Activated CD4-positive, CD25-positive, alpha-beta regulatory T cell treated with anti-CD3 and anti-CD28 coated beads, Interleukin-2, amount 50 U/mL, for 16 hours (primary cell): ENCODE measurements around the gene TOP2B.

ENCODE experiments used
- DNase-seq: peaks from one replicate; pipeline ENCODE4 v3.0.0-alpha.2; 2020; ENCODE audit warnings: low read depth, low spot score

TOP2B gene

GRCh38 chr3:25557694-25558093 lies 107.0 kb downstream of the TOP2B start:
- no peak for DNase-seq

GRCh38 chr3:25556447-25556846 lies 108.3 kb downstream of the TOP2B start:
- DNase-seq, result no peak

GRCh38 chr3:25555695-25556437 lies 108.8 kb downstream of the TOP2B start:
- DNase-seq, result no peak

GRCh38 chr3:25554376-25554775 lies 110.3 kb downstream of the TOP2B start:
- DNase-seq, result no peak

- DNase-seq, result no peak
Measured at GRCh38 chr3:25552251-25552650, 112.5 kb downstream of the TOP2B start.

- DNase-seq, result no peak
Measured at GRCh38 chr3:25548836-25549235, 115.9 kb downstream of the TOP2B start.

GRCh38 chr3:25547943-25548674 lies 116.6 kb downstream of the TOP2B start:
- DNase-seq, result no peak
